ENCODE data around the gene SPINK2.

SPINK2 gene

DNA sequence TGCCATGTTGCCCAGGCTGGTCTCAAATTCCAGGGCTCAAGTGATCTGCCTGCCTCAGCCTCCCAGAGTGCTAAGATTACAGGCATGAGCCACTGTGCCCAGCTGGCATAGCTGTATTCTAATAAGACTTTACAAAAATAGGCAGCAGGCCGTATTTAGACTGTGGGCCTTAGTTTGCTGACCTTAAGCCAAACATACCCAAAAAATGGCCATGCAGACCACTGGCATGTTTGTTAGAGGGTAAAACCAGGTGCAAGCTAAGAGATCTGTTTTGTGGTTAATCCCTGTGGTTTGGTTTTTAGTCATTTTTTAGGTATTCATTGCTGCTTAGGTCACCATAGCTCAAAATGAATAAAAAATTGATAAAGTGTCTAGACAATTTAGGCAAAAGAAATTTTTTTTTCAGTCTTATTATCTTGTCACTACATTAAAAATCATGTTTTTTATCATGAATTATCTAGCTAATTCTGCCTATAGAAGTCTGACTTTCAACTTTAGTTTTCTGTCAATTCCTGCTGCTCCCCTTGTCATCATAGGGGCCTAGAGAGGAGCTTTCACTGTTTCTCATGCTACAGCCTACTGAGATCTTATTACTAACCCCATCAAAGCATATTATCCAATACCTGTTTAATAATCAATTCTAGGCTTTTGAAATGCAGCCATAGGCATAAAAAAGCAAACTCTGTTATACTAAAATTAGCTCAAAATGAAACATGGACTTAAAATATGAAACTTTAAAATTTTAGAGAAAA lies 7.5 kb upstream of the SPINK2 start:
- no peak for TF ChIP-seq GATA3 (IDR thresholded peaks at IDR 0.05; ENCODE audit: low read depth, low read length)

DNA sequence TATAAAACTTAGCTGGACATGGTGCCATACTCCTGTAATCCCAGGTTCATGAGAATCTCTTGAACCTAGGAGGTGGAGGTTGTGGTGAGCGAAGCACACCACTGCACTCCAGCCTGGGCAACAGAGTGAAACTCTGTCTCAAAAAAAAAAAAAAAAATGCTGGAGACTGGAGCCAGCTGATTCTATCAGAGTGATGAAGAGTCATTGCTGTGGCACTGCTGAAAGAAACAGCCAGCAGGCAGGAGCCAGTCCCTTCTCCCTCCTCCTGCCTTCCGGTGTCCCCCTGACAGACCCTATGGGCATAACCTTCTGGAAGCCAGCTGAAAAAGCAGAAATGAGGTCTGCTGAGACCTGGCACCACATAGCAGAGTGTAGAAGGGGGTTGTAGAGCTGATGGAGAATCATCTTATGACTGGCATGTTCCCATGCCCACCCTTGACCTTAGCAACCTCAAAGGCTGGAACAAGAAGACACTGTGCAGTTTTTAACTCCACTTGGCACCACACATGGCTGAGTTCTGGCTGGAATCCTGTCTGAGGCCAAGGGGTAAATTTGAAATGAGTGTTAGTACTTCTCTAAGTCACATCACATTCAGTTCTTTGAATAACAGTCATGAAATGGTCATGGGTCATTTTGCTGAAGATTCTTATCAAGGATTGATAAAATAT lies 2.6 kb upstream of the SPINK2 start:
- TF ChIP-seq GATA2 (IDR thresholded peaks at IDR 0.05; ENCODE audit: low read depth, low read length) (no peak), GATA3 (IDR thresholded peaks at IDR 0.05; ENCODE audit: low read depth, low read length) (no peak)

DNA sequence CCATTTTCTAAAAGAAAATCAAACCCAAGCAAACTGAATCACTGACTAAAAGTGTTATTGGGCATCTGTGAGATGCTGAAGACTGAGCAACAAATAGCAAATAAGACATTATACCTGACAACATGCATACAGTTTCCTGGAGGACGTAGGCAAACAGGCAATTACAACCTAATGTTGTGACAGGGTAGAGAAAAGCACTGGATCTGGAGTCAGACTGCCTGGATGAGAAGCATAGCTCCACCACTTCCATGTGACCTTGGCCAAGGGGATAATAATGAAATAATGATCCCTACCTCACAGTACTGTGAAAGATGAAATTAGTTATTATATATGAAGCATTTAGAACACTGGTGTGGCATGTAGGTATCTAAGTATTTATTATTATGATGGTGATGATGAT lies 2.7 kb downstream of the SPINK2 start:
- TF ChIP-seq GATA3 (IDR thresholded peaks at IDR 0.05; ENCODE audit: low read depth, low read length), result no peak
- TF ChIP-seq GATA2 (IDR thresholded peaks at IDR 0.05; ENCODE audit: low read depth, low read length), result no peak

DNA sequence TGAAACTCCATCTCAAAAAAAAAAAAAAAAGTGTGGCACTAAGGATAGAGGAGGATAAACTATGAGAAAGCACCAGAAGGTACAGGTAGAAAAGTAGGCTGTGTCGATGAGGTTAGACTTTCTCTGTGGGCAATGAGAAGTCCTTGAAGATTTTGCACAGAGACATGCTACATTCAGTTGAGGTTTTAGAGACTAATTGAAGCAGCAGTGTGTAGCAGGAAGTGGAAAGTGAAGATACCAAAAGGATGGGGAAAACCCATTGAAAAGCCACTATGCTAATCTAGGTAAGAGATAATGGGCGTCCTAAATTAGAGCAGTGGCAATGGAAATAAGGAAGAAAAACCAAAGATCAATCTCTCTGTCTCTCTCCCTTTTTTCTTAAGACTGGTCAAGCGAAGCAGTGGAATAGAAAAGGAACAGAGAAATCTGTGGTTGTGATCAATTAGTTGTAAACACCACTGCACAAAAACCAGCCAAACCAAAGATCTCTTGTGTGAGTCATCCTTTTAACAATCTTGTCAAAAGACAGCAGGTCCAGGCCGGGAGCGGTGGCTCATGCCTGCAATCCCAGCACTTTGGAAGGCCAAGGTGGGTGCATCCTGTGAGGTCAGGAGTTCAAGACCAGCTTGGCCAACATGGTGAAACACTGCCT lies 3.5 kb downstream of the SPINK2 start:
- TF ChIP-seq GATA3 (IDR thresholded peaks at IDR 0.05; ENCODE audit: low read depth, low read length) (no peak), GATA2 (IDR thresholded peaks at IDR 0.05; ENCODE audit: low read depth, low read length) (no peak)

DNA sequence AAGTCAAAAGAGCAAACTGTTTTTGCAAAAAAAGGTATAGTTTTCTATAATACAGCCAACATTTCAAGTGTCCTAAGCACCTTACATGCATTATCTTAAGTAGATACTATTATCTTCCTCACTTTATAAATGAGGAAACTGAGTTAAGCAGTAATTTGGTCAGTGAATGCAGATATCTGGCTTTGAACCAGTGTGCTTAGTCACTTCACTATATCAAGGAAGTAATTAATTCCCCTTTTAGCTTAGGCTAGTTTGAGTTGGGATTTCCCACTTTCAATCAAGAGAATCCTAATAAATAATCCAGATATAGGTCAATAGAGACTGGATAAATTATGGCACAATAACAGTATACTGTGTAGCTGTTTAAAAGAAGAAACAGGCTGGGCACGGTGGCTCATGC lies 14.8 kb downstream of the SPINK2 start:
- TF ChIP-seq GATA2 (IDR thresholded peaks at IDR 0.05; ENCODE audit: low read depth, low read length), result no peak
- TF ChIP-seq GATA3 (IDR thresholded peaks at IDR 0.05; ENCODE audit: low read depth, low read length), result no peak

DNA sequence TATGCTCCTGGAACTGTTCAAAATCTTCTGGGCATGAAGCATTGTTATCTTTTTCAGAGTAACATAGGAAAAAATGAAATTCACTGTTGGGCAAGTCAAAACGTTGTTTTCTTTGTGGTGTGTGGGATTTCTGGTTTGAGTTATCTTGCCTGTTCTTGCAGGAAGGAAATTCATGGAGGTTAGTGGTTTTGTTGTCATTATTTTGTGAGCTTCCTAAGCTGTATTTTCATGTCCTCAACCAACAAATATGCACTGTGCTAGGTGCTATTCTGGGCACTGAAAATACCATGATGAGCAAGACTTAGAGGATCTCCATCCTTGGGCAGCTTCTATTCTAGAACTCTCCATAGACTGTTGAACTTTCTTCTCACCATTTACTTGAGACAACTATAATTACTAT lies 16.9 kb downstream of the SPINK2 start:
- no peak for TF ChIP-seq GATA2 (IDR thresholded peaks at IDR 0.05; ENCODE audit: low read depth, low read length)
- no peak for TF ChIP-seq GATA3 (IDR thresholded peaks at IDR 0.05; ENCODE audit: low read depth, low read length)

DNA sequence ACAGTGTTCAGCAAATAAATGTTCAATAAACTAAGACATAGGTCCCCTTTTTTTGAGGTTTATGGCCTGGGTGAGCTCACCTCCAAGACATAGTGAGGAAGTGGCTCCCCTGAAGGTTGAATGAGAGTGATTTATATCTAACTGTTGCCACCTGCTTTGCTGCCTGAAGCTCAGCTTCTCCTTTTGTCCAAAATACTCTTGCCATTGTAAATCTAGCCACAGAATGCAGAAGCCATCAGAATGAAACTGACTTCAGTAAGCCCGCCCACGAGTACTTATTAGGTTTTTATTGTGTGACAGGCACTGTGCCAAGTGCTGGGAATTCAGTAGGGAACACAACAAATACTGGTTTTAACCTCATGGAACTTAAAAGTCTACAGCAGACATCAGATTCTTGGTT lies 18.0 kb downstream of the SPINK2 start:
- TF ChIP-seq GATA3 (IDR thresholded peaks at IDR 0.05; ENCODE audit: low read depth, low read length) (no peak), GATA2 (IDR thresholded peaks at IDR 0.05; ENCODE audit: low read depth, low read length) (no peak)

DNA sequence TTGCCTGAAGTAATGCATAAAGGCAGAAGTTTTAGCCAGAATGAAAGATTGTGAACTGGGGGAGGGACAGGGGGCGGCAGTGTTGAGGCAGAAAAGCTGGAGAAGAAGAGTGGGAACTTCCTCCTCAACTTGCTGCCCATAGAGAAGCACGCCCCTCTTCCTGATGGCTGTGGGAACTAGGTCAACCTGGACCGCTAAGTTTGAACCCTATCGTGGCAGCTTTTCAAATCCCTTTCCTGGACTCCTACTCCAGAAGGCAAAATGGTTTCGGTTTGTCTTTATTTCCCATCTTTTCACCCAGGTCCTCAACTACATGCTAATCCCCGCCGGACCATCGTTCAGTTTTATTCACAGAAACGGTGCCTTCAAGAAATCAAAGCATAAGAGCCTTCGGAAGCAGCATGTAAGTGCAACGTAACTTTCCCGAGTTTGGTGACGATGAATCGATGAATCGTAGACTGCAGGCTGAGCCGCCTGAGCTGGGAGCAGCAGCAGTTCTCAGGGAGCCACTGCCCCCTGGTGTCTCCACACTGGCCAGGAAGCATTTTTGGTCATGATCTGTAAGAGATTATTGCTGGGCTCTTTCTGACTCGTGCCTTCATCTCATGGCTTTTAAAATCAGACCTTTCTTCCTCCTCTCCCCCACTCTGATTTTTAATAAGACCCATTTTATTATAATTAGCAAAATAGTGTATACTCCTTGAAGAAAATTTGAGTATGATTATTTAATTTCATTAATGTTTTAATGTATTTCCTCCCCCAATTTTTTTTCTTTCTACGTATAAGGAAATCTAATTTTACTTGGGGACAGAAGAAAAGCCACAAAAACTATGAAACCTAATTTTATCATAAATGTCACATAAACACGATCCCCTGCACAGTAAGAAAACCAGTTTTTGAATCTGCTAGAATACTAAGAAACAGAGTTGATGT lies 21.4 kb downstream of the SPINK2 start:
- TF ChIP-seq GATA3 (IDR thresholded peaks at IDR 0.05; ENCODE audit: low read depth, low read length), result no peak
- peak; percentile 64 for TF ChIP-seq GATA2 (IDR thresholded peaks at IDR 0.05; ENCODE audit: low read depth, low read length)

DNA sequence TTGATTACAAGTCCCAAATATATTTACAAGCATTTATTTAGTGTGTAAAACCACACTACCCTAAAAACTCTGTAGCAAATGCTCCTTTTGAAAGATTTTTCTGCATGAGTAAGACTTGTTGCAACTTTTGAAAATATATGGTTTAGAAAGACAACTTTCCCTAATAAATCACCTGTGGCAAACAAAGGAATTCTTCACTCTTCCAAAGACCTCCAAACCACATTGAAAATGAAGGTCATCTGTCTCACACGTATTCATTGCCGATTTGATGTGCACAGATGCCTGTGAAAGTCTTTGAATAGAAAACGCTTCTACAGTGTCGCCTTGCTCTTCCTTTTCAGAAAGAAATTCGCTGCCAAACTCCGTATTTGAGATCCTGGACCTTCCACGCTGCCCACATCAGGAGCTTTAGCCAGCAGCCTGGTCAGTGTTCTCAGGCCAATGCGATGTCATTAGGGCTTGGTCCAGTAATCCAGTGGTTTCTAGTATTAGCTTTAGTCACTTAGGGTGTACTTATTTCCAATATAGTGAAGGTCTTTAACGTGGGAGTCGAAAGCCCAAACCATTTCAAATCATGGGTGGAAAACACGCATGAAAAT lies 22.2 kb downstream of the SPINK2 start:
- TF ChIP-seq GATA3 (IDR thresholded peaks at IDR 0.05; ENCODE audit: low read depth, low read length), result no peak
- TF ChIP-seq GATA2 (IDR thresholded peaks at IDR 0.05; ENCODE audit: low read depth, low read length), result no peak

DNA sequence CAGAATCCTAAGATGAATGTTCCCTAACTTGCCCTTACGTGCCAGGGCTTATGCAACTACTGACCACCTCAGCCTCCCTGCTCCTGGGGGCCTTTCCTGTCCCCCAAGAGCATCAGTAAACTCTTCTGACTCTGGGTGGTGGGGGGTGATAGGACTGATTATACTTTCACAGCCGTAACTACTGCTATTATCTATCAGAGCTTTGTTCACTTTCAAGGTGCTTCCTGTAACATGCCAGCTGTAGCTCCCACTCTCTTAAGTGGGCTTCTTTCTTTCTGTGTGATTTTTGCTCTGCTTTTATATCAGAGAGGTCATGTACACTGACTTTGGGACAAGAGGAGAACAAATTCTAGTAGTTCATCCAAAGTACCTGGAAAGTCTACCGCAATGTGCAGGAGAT lies 25.3 kb downstream of the SPINK2 start:
- TF ChIP-seq GATA2 (IDR thresholded peaks at IDR 0.05; ENCODE audit: low read depth, low read length) (no peak), GATA3 (IDR thresholded peaks at IDR 0.05; ENCODE audit: low read depth, low read length) (no peak)

DNA sequence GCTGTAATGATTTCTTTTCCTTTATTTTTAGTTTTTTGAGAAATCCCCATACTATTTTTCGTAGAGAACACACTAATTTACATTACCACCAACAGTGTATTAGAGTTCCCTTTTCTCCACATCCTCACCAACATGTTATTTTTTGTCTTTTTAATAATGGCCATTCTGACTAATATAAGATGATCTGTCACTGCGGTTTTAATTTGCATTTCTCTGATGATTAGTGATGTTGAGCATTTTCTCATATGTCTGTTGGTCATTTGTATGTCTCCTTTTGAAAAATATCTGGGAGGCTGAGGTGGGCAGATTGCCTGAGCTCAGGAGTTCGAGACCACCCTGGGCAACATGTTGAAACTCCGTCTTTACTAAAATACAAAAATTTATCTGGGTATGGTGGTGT lies 30.2 kb downstream of the SPINK2 start:
- TF ChIP-seq GATA3 (IDR thresholded peaks at IDR 0.05; ENCODE audit: low read depth, low read length) (no peak), GATA2 (IDR thresholded peaks at IDR 0.05; ENCODE audit: low read depth, low read length) (no peak)

DNA sequence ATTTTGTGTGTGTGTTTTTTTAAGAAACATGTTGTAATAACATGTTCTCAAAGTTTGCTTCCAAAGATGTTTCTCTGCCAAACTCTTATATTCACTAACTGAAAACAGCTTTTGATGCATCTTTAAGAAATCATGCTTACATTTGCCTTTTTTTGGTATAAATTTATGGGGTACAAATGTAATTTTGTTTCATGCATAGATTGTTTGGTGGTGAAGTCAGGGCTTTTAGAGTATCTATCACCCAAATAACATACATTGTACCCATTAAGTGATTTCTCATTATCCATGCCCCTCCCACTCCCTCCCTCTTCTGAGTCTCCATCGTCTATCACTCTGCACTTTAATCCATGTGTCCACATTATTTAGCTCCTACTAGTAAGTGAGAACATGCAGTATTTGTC lies 30.8 kb downstream of the SPINK2 start:
- TF ChIP-seq GATA2 (IDR thresholded peaks at IDR 0.05; ENCODE audit: low read depth, low read length) (no peak), GATA3 (IDR thresholded peaks at IDR 0.05; ENCODE audit: low read depth, low read length) (no peak)

DNA sequence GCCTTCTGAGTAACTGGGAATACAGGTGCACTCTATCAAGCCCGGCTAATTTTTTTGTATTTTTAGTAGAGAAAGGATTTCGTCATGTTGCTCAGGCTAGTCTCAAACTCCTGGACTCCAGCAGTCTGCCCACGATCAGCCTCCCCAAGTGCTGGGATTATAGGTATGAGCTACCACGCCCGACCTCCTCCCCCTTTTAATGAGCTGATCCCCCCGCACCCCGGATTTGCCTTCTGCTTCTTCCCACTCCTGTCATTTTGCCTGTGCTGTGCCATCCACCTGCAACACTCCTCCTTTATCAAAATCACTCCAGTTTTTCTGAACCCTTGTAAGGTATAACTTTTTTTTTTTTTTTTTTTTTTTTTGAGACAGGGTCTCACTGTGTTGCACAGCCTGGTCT lies 33.4 kb downstream of the SPINK2 start:
- TF ChIP-seq GATA3 (IDR thresholded peaks at IDR 0.05; ENCODE audit: low read depth, low read length), result no peak
- TF ChIP-seq GATA2 (IDR thresholded peaks at IDR 0.05; ENCODE audit: low read depth, low read length), result no peak

DNA sequence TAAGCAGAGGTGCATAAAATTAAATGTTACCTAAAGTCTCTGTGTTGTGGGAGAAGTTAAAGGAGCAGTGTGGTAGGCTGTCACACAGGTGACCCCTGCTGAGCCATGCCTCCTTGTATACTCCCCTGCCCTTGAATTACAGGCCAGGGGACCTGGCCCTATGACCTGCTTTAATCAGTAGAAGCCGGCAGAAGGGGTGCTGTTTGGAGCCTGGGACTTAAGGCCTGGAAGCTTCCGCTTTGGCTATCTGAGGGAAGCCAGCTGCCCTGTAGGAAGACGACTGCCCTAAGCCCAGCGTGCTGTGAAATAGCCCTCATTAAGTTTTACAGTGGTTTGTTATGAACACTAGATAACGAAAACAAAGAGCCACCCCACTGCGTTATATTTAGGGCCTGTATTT lies 34.1 kb downstream of the SPINK2 start:
- TF ChIP-seq GATA2 (IDR thresholded peaks at IDR 0.05; ENCODE audit: low read depth, low read length) (no peak), GATA3 (IDR thresholded peaks at IDR 0.05; ENCODE audit: low read depth, low read length) (no peak)
